Jurkat, Clone E6-1 (cell line): Measurements from ENCODE around the gene RBM33.

Experiments used
- DNase-seq: peaks from one replicate; pipeline ENCODE4 v3.0.0-alpha.2; 2011; ENCODE audit warnings: low read depth, low spot score
- H3K4me3 ChIP-seq: 2 replicates; pipeline ENCODE4 v1.5.1; 2011; ENCODE audit warnings: mild to moderate bottlenecking, low read length, control low read depth, moderate library complexity

The RBM33 gene

DNA sequence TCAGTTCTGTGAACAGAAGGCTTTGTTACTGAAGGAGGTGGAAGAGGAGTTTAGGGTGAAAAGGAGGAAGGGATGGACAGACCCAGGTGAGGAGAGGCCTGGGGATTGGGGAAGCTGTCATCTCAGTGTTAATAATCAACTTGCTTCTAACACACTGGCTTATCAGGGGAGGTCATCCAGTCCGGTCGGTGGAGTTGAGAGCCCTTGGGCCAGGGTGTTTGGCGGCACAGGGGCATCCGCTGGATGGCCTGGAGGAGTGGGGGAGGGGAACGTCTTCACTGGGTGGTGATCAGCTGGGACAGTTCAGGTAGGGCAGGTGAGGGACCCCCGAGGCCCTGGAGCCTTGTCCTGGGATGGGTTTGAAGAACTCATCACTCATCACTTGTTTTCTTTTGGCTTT lies 133.9 kb downstream of the RBM33 start:
- no peak overlapping the region for H3K4me3 ChIP-seq

GRCh38 chr7:155780884-155781283 lies 136.4 kb downstream of the RBM33 start:
- H3K4me3 ChIP-seq: no peak overlapping the region
- no peak for DNase-seq

More for the DNA sequence above, 133.9 kb downstream of the RBM33 start:
- no peak for DNase-seq

- DNase-seq: no peak
- no peak overlapping the region for H3K4me3 ChIP-seq
Measured at GRCh38 chr7:155781433-155781832, 137.0 kb downstream of the RBM33 start.

GRCh38 chr7:155782466-155782865 lies 138.0 kb downstream of the RBM33 start:
- H3K4me3 ChIP-seq: no peak overlapping the region
- no peak for DNase-seq

- DNase-seq: no peak
Measured at GRCh38 chr7:155785536-155785935, 141.1 kb downstream of the RBM33 start.

DNA sequence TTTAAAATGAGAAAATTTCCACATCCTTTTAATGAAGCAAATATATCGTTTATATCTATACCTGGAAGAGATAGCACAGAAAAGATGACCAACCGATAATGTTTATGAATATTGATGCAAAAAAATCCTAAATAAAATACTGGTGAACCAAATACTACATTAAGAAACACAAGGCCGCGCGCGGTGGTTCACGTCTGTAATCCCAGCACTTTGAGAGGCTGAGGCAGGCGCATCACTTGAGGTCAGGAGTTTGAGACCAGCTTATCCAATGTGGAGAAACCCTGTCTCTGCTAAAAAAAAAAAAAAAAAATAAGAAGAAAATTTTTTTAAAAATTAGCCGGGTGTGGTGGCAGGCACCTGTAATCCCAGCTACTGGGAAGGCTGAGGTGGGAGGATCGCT lies 142.0 kb downstream of the RBM33 start:
- no peak overlapping the region for H3K4me3 ChIP-seq
- DNase-seq: no peak

More at GRCh38 chr7:155785536-155785935, 141.1 kb downstream of the RBM33 start:
- no peak overlapping the region for H3K4me3 ChIP-seq

GRCh38 chr7:155787171-155787851 lies 142.8 kb downstream of the RBM33 start:
- DNase-seq: no peak
- H3K4me3 ChIP-seq: no peak overlapping the region

- no peak overlapping the region for H3K4me3 ChIP-seq
- DNase-seq: no peak
Measured at GRCh38 chr7:155788616-155789000, 144.1 kb downstream of the RBM33 start.

DNA sequence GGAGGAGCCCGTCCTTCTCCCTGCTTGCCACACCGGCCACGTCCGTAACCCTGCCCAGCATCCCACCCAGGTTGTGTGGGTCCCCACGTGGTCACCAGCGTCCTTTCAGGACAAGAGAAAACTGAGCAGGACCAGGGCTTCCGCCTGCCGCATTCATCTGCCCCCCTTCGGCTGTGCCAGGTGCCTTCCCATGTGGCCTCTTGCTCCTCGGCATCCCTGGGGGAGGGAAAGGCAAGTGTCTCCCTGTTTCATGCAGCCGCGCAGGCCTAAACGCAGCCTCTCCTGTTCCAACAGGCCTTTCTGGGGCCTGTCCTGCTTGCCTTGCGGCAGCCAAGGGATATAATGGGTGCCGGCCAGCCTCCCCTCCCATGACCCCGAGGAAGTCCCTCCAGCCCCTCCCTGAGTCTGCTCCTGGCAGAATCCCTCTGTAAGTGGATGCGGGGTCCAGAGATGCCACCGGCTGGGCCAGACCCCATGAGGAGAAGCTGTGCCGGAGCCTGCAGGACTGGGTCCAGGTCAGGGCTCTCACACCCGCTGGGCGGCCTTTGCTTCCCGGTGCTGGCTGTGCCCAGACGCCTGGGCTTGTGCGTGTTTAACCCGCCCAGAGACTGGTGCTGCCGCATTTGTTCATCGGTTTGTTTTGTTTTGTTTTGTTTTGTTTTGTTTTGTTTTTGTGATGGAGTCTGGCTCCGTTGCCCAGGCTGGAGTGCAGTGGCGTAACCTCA lies 144.7 kb downstream of the RBM33 start:
- H3K4me3 ChIP-seq: no peak overlapping the region
- no peak for DNase-seq

GRCh38 chr7:155790666-155791065 lies 146.2 kb downstream of the RBM33 start:
- H3K4me3 ChIP-seq: no peak overlapping the region
- no peak for DNase-seq

- H3K4me3 ChIP-seq: no peak overlapping the region
- no peak for DNase-seq
Measured at GRCh38 chr7:155791214-155791737, 146.8 kb downstream of the RBM33 start.

GRCh38 chr7:155791836-155792235 lies 147.4 kb downstream of the RBM33 start:
- no peak for DNase-seq
- H3K4me3 ChIP-seq: no peak overlapping the region

- no peak overlapping the region for H3K4me3 ChIP-seq
- no peak for DNase-seq
Measured at GRCh38 chr7:155792315-155792960, 148.0 kb downstream of the RBM33 start.

- no peak for DNase-seq
Measured at GRCh38 chr7:155792999-155793560, 148.6 kb downstream of the RBM33 start.

GRCh38 chr7:155793720-155794119 lies 149.3 kb downstream of the RBM33 start:
- H3K4me3 ChIP-seq: no peak overlapping the region
- no peak for DNase-seq

More at GRCh38 chr7:155792999-155793560, 148.6 kb downstream of the RBM33 start:
- no peak overlapping the region for H3K4me3 ChIP-seq

GRCh38 chr7:155794196-155794595 lies 149.7 kb downstream of the RBM33 start:
- DNase-seq: no peak
- no peak overlapping the region for H3K4me3 ChIP-seq

GRCh38 chr7:155795401-155795800 lies 150.9 kb downstream of the RBM33 start:
- H3K4me3 ChIP-seq: no peak overlapping the region
- DNase-seq: no peak

DNA sequence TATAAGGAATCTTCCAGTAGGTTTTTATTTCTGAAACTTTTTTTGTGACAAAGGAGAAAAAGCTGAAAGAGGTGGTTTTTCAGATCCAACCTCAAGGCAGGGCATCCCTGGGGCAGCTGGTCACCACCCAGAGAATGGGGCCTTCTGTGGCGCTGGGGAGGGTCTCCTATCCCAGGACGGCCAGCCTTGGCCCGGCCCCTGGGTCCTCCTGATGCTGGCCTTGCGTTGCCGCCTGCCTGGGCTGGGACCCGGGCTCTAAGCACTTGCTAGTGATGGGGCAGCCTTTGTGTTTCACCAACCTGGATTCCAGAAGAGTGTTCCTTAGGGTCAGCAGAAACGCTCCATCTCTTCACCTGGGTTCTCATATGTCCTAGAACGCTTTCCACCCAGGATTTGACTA lies 151.5 kb downstream of the RBM33 start:
- H3K4me3 ChIP-seq: no peak overlapping the region
- no peak for DNase-seq

DNA sequence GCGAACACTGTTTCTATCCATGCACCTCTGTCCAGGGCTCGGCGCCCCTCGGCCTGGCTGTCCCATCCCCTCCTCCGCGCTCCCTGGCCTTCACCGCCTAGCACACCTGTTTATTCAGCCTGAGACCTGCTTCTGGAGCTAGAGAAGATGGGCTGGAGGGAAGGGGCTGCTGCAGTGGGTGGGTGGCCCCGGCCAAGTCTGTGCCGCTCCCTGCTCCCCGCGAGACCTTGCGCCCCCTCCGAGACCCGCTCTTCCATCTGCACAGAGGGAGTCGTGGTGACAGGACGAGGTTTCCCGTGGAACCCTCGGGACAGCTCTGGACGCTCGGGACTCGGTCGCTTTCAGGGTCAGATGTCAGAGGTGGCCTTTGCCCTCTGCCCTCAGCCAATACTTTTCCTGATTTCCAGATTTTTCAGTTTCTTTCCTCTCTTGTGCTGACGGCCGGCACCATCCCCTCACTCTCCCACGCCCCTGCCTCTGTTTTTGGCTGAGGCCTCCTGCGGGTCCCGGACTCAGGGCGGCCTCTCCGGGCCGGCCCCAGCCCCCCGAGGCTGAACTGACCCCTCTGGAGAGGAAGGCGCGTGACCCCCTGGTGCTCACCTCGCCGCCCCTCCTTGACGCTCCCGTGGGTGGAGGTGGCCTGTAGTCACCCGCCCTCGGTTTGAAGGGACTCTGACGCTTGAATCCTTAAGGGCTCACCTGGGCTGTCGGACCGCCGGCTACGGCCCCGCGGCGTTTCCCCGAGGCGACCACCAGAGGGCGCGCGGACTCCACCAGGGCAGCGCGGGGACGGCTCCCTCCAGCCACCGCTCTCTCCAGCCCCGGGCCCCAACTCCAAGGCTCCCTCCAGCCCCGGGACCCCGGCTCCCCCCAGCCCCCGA lies 152.2 kb downstream of the RBM33 start:
- DNase-seq: no peak
- H3K4me3 ChIP-seq: no peak overlapping the region
